Medulla oblongata (tissue), 1 donor: ENCODE measurements around the gene CAP1.

Experiments
- DNase-seq: peaks from one replicate; pipeline ENCODE4 v3.0.0-alpha.2; 2015; ENCODE audit errors: extremely low spot score

CAP1 gene

GRCh38 chr1:40095806-40096205, 55.3 kb downstream of the CAP1 start:
- peak; percentile 25 for DNase-seq

GRCh38 chr1:40096646-40096976, 56.1 kb downstream of the CAP1 start:
- DNase-seq, result no peak

GRCh38 chr1:40096977-40097782, 56.7 kb downstream of the CAP1 start, which contains the start of gene PPT1:
Gene PPT1, minus strand, starts transcription at chr1:40097252. Its CDS starts 14 bp downstream, at chr1:40097238.
- DNase-seq, result peak; percentile 84

GRCh38 chr1:40102038-40102437, 61.5 kb downstream of the CAP1 start:
- no peak for DNase-seq

- DNase-seq, result no peak
These were observed 62.4 kb downstream of the CAP1 start for GRCh38 chr1:40102896-40103295.

- no peak for DNase-seq
These were observed 64.5 kb downstream of the CAP1 start for GRCh38 chr1:40105028-40105427.

GRCh38 chr1:40107290-40107959, 66.9 kb downstream of the CAP1 start:
- DNase-seq, result no peak

GRCh38 chr1:40110389-40110788, 69.9 kb downstream of the CAP1 start:
- no peak for DNase-seq

- no peak for DNase-seq
These were observed 73.9 kb downstream of the CAP1 start for GRCh38 chr1:40114400-40114799.

GRCh38 chr1:40120128-40120527, 79.6 kb downstream of the CAP1 start:
- DNase-seq, result no peak
